CD4-positive, alpha-beta T cell treated with Interleukin-2 at 100 ng/mL for 4 hours (primary cell): Measurements from ENCODE around the gene POU2AF1.
"Not testable (repeated sequence)": the region's sequence is repeated elsewhere in the genome, so short reads cannot be mapped to it uniquely, and the experiment has no call there.

Source experiments
- DNase-seq: peaks from one replicate; pipeline ENCODE4 v3.0.0-alpha.2; 2020; ENCODE audit warnings: low spot score

Gene POU2AF1

DNA sequence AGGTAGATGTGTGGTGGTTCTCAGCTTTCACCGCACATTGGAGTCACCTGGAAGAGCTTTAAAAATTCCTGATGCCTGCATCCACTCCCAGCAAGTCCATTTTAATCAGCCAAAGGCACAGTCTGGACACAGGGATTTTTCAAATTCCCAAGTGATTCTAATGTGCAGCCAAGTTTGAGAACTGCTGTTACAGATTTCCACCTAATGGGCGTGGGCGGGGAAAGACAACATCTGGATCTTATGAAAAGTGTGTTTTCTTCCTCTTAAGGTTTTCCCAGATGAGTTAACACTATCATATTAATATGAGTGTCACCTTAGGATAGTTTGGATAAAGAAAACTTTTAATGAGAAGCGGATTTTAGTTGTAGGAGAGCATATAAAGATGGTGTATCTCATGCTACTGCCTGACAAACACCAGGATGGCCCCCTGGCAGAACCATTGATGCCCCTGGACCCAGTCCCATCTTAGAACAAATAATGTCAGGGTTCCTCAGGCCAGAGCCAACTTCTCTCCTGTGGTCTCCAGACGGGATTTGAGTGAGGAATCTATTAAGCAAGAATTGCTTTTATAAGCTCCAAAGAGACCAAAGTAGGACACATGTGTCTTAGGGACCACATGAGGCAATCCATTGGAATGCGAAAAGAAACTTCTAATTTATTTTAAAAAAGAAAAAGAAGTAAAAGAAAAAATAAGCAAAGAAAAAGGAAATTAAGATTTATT lies 31.9 kb downstream of the POU2AF1 start:
- DNase-seq, result no peak

DNA sequence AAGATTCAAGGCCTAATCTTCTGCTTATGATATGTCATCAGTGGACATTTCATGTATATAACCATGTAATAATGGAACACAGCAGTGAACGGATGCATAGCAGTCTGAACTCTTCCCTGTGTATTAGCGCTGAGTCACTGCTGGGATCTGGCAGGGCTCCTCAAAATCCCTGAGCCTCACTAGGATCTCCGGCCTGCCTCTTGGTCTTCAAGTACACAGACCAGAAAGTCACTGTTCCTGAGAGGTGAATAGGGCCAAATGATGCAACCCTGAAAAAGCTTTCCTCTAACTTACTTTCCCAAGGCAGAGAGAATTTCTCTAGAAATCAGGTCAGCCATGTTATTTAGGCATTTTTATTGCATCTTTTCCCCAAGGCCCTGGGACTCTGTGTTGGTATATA lies 35.0 kb downstream of the POU2AF1 start:
- DNase-seq, result no peak

DNA sequence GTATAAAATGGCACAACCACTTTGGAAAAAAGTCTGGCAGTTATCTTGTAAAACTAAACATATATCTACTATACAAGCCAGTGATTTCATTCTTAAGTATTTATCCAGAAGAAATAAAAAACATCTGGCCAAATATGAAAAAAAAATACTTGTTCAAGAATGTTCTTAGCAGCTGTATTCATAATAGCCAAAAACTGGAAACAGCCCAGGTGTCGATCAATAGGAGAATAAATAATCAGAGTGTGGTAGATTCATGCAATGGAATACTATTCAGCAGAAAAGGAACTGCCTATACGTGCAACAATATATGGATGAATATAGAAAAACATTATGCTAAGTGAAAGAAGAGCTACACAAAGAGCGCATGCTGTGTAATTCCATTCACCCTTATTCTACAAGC lies 36.7 kb downstream of the POU2AF1 start:
- DNase-seq, result no peak

DNA sequence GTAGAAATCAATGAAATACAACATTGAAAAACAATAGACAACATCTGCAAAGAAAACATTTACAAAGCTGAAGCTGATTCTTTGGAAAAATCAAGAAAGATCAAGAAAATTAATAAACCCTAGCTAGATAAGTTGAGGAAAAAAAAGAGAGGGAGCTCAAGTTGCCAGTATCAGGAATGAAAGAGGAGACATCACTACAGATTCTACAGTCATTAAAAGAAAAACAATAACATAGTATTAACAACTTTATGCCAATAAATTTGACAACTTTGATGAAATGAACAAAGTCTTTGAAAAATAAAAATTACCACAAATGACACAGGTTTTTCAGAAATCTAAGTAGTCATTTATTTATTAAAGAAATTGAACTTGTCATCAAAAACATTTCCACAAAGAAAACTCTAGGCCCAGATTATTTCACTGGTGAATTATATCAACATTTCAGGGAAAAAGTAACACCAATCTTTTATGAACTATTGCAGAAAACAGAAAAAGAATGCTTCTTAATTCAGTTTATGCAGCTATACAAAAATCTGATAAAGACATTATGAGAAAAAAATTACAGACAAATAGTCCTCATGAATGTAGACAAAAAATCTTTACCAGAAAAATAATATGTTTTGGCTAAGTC lies 39.2 kb downstream of the POU2AF1 start:
- DNase-seq, result no peak

DNA sequence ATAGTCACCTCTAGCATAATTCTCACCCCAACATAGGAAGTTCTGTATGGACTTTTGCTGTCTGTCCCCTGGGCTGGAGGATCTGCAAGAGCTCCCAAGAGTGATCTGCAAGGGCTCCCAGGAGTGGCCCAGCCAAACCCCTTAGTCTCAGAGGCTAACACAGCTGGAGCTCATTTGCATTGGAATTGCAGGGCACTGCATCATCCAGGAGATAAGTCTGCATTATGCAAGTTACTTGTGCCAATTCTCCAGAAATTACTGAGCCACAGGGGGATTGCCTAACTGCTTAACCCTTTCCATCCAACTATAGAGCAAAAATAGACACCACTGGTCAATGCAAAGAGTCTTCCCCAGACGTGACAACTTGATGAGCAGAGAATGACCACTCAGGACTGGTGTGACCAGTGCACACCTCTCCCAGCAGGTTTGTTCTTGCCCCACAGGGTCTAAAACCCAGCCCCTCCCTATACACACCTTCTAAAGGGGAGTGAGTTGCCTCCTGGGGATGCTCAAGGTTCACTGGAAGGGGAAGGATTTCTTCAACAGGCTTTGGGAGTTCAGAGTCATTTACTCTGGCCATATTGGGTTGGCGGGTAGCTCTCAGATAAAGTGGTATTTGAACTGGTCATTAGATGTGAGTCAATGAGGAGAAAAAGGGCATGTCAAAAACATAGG lies 42.4 kb downstream of the POU2AF1 start:
- DNase-seq, result no peak

DNA sequence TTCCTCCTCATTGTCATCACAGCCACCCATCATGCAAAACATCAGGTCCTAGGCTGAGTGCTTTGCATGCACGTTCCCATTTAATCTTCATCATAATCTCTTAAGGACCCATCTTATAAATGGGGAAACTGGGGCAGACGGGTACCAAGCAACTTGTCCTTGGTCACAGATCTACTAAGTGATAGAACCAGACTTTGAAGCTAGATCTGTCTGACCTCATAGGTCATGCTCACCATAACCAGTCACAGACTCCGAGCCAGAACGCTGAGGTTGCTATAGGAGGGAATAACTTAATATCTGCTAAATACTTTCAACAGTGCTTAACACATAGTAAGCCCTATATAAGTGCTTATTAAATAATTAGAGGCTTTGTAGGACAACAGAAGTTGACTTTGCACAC lies 43.0 kb downstream of the POU2AF1 start:
- no peak for DNase-seq

DNA sequence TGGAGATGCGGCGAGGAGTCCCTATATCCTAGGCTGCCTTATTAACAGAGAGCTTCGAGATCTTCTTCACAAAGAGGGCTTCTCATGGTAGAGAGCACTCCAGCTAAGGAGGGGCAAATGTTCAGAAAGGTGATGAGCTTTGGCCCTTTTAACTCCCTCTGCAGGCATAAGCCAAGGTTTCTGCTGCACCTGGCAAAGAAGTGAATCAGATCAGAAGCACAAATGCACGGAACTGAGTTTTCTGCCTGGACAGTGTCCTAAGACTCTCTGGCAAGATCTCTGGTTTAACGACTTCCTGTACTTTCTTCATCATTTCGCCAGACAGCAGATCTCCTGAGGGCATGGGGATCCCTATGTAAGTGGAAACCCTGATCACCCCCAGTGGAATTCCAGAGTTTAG lies 43.5 kb downstream of the POU2AF1 start:
- DNase-seq, result no peak

DNA sequence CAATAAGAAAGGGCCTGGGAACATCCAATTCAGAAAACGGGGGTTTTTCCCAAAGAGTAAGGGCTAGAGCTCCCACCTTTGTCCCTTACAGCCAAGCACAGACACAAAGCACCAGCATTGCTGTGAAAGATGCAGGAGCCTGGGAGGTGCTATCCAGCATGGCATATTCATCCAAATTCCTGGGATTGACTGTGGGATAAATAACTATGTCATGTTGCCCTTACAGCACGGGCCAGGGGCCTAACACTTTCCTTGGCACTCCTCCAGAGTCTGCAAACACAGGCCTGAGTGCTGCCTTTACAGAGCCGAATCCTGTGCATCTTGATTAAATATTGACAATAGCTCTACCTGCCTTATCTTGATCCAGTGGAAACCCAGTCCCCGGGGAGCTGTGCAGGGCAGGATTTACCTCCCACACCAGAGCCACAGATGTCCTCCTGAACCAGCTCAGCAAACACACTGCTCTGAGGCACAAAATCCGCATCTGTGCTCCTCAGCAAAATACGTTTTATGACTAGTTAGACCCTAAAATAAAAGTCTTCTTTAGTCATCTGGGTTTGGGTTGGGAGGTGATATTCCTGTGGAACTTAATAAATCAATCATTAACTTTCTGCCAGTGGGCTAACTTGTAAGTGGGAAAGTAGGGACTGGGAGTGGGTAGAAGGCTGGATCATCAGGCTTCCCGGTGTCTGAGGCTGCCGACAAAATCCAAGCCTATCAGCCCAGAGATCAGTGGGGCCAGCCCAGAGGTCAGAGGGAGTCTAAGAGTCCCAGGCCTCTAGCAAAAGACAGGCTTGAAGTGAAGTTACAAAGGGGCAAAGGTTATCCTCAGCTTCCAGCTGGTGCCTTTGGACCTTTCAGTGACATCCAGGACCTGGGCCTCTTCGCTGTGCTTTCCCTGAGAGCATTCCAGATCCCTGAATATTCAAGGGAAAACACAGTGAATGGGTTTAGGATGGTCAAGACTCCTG lies 44.3 kb downstream of the POU2AF1 start:
- no peak for DNase-seq

DNA sequence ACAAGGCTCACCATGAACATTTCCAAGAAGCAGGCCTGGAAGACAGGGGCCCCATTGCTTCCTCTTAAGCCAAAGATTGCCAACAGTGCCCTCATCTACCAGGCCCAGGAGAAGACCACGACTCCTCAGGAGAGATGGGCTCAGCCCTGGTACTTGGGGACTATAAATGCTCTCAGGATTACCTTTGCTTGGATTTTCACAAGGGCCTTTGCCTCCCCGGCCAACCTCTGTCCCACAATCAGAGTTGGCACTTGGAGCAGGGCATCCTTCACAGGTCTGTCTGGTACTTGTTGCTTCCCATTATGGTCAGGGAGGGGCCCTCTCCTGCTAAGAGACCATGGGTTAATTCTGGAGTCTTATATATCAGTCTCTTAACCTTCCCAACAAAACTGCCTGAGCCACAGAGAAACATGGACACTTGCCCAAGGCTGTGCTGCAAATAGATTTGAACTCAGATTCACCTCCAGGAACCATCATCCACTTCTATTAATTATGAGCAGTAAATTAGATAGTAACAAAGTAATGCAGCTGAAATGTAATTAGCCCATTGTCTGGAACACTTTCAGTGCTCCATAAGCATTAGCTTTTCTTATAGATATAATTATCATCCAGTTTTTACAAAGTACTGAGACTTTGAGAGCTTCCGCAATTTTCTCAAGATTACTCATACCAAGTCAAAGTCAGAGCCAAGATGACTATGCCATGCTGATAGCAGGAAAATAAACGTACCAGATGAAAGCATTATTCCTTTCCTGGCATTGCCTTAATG lies 47.2 kb downstream of the POU2AF1 start:
- DNase-seq, result no peak

DNA sequence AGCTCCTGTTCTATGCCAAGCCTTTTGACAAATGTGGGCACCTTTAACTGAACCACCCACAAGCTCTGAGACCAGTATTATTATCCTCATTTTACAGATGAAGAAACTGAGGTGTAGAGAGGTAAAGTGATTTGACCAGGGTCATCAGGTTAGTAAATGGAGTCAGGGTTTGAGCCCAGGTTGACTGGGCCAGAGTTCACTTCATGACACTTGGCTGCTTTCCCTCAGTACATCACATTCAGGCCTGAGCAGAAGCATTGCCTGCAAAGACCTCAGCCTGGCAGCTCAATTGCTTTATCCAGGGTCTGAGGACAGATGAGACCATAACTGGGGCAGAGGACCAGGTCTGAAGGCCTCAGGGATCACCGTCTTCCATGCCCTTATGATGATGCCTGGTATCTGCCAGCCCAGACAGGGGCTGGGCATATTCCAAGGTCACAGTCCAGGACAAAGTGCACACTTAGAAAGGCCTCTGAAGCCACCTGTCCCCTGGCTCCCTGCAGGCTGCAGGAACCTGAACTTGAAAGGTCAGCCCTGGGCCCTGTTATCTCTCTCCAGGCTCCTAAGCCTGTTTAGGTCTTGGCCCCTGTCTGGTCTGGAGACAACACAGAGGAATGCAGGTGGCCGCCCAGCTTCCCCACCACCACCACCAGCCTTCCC lies 48.7 kb downstream of the POU2AF1 start:
- DNase-seq, result no peak

DNA sequence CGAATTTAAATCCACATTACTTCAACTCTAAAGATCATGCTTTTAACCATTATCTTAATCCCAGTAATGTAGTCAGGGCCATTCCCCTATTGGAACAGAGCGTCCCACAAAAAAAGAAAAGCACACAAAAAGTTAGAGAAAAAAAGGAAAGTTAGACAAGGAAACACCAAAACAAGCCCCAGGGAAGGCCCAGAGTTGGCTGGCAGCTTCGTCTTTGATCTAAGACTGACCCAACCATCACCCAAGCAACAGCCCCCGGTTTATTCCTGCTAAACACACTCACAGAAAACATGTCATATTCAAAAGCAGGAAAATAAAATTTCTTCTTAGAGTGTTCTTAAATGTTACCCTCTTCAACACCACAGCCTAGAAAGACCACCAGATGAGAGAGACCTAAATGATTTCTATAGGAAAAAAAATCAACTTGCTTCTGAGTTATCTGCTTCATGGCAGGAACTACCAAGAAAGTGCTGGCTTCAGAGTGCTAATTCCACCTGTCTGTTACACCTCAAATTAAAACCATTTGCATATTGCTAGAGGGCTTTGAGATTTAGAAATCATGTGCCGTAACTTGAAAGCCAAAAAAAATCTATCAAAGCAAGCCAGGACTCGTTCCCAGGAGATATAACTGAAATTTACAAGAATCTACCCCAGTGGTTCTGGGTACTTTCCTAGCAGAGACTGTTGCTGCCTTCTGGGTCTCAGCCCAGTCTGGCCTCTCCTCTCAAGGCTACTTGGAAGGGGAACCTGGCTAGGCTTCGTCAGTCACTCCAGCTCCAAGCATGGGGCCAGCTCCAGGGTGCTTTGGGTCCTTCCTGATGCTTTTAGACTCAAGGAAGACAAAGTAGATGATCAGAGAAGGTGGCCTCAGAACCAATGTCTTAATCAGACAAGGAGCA lies 49.5 kb downstream of the POU2AF1 start:
- no peak for DNase-seq

DNA sequence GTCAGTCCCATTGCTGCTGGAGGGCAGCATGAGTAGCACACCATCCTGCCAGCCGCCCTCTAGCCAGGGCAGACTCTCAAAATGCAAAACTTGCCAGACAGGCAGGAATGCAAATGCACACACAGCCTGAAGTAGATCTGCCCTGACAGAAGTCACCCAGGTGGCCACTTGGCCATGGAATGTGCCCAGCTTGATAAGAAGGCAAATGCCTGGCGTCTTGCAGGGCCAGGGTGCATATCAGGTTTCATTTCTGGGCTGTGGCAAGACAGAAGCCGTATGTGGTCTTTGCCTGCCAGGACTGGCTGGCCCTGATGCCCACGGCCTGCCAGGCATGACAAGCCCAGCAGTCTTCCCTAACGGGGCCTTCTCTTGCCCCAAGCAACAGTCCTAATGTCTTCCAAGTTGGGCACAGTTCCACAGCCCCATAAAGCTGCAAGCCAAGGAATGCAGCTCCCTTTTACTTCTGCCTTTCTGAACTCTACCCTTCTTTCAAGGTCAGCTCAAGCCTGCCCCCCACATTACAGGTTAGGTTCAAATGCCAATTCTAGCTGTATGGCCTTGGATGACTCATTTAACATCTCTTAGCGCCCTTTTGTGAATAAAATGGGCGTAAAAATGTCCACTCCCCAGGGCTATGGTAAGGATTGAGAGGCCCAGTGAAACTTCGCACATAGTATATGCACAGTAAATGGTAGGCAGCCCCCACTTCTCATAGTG lies 51.0 kb downstream of the POU2AF1 start:
- DNase-seq, result no peak

DNA sequence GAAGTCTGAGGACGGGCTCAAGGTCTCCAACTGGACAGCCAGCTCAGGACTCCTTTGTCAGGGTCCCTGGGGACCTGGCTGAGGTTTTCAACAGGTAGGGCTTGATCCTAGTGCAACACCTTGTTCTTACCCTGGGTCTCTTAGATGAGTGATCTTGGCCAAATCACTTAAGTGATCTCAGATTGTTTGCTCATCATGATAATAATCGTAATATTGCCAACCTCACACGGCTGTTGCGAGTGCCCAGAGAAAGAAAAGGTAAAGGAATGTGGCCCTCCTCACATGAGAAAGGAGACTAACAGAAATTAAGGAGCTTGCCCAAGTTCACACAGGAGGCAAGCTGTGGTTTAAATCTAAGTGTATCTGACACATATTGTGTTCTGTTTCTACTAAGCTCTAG lies 52.3 kb downstream of the POU2AF1 start:
- DNase-seq, result no peak

DNA sequence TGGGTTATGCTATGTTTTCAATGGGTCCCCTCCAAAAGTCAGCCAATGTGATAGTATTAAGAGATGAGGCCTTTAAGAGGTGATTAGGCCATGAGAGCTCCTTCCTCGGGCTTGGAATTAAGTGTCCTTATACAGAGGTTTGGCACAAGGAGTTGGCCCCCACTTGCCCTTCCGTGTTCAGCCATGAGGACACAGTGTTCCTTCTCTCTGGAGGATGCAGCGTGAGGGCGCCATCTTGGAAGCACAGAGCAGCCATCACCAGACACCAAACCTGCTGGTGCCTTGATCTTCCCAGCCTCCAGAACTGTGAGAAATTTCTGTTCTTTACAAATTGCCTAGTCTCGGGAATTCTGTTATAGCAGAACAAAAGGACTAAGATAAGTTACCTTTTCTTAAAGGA lies 53.8 kb downstream of the POU2AF1 start:
- no peak for DNase-seq

DNA sequence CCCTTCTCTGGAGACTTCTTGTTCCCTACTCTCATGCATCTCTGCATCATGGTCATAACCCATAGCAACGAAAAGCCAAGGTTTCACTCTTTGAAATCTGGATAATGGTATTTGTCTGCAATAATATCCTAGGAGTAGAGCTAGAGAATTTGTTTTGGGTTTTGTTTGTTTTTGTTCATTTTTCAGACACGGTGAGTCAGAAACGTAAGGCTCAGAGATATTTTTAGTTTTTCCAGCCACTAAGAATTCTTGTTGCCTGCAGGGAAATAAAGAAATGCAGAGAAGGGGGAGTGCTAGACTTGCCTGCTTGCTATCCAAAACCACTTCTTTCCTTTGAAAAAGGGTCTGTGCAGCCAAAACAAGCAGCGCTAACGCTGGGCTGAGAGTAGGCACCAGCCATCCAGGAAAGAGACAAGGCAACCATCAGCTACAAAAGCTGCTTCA lies 54.8 kb downstream of the POU2AF1 start:
- DNase-seq, result no peak

DNA sequence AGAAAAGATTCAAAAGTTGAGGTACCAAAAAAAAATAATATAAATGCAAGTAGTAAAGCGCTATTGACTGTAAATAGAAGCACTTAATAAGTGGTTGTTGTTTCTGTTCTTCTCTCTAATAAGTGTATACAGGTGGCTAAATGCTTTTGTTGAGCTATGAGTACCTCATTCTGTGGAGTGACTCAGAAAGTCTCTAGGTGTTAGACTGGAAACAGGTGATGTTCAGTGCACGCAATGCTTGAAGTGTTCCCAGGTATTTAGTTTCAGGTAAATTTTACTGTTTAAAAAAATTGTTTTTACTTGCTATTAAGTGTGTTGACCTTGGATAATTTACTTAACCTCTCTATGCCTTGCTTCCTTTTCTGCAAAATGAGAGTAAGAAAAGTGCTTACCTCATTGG lies 56.5 kb downstream of the POU2AF1 start:
- DNase-seq, result no peak

DNA sequence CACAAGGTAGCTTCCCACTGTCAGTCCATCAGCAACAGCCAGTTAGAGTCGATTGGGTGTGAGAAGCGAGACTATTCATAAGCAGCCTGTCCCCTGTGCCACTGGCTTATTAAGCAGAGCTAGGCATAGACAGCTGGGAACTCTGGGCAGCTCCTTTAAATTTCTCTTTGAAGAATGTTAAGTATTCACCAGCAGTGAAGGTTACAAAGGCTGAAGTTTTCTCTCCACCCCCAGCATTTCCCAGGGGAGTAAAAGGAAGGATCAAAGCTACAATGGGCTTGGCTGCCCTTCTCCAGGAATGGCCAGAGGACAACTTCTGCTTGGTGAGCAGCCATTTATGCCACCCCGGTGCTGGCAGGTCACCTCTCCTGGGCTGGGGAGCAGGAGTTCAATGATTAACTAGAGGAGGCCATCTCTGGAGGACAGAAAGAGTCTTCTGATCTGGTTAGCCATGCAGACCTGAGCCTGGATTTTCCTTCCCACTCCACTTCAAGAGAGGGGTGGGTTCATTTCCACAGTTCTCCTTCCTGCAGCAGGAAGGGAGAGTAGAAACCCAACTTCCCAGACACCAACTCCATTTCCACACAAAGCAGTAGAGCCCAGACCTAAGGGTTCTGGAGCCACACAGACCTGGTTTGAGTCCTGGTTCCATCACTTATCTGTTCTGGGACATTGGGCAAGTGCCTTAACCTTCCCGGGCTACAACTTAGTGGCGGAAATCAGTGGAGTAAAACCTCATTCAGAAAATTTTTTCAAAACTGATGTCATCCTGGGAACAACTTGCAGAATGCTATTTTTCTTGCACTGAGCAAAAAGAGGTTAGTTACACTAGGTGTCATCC lies 58.1 kb downstream of the POU2AF1 start:
- no peak for DNase-seq

DNA sequence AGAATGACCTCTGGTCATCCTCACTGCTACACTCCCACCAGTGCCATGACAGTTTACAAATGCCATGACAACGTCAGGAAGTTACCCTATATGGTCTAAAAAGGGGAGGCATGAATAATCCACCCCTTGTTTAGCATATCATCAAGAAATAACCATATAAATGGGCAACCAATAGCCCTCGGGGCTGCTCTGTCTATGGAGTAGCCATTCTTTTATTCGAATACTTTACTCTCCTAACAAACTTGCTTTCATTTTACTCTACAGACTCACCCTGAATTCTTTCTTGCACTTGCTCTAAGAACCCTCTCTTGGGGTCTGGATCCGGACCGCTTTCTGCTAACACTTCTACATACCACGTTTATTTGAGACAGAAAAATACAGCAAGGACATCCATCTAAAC lies 58.9 kb downstream of the POU2AF1 start:
- not testable (repeated sequence) for DNase-seq
